Liver (tissue), 3 donors: ENCODE data around the gene AKR1B15.

Experiments
- ATF3 ChIP-seq: IDR thresholded peaks from 2 replicates; pipeline ENCODE4 v1.6.1; 2016; ENCODE audit warnings: antibody characterized with exemption
- CTCF ChIP-seq: fragments of 150-350 bp; IDR thresholded peaks from 2 replicates; pipeline ENCODE4 v1.5.1; 2017; ENCODE audit warnings: improper control_type of control experiment, low read depth, low read length; ENCODE audit not compliant: missing input control
- EGR1 ChIP-seq, 2 donors: IDR thresholded peaks; 2 replicates each; pipeline ENCODE4 v1.6.1; 2016 to 2018; ENCODE audit warnings: antibody characterized with exemption in 2 of 2, low read depth in 2 of 2
- FOXA1 ChIP-seq: IDR thresholded peaks from 2 replicates; pipeline ENCODE4 v1.6.1; 2016; ENCODE audit warnings: antibody characterized with exemption
- GABPA ChIP-seq, 2 donors: IDR thresholded peaks in 1 of 2; conservative IDR thresholded peaks in 1 of 2; 2 replicates each; pipeline ENCODE4 v1.6.1; 2016; ENCODE audit warnings: antibody characterized with exemption in 2 of 2, mild to moderate bottlenecking in 1 of 2, moderate library complexity in 1 of 2
- JUND ChIP-seq, 2 donors: IDR thresholded peaks; 2 replicates each; pipeline ENCODE4 v1.6.1; 2016; ENCODE audit warnings: antibody characterized with exemption in 2 of 2
- MAX ChIP-seq: IDR thresholded peaks from 2 replicates; pipeline ENCODE4 v1.6.1; 2016; ENCODE audit warnings: antibody characterized with exemption
- RAD21 ChIP-seq, 2 donors: IDR thresholded peaks; 2 replicates each; pipeline ENCODE4 v1.6.1; 2016; ENCODE audit warnings: antibody characterized with exemption in 2 of 2, mild to moderate bottlenecking in 2 of 2
- REST ChIP-seq: IDR thresholded peaks from 2 replicates; pipeline ENCODE4 v1.6.1; 2016; ENCODE audit warnings: antibody characterized with exemption, mild to moderate bottlenecking
- RXRA ChIP-seq, 2 donors: IDR thresholded peaks; 2 replicates each; pipeline ENCODE4 v1.6.1; 2017 to 2018; ENCODE audit warnings: antibody characterized with exemption in 2 of 2, mild to moderate bottlenecking in 1 of 2
- SP1 ChIP-seq: IDR thresholded peaks from 2 replicates; pipeline ENCODE4 v1.6.1; 2018; ENCODE audit warnings: antibody characterized with exemption, mild to moderate bottlenecking
- TAF1 ChIP-seq: conservative IDR thresholded peaks from 2 replicates; pipeline ENCODE4 v1.6.1; 2016; ENCODE audit warnings: antibody characterized with exemption, mild to moderate bottlenecking
- YY1 ChIP-seq: IDR thresholded peaks from 2 replicates; pipeline ENCODE4 v1.6.1; 2016; ENCODE audit warnings: antibody characterized with exemption, mild to moderate bottlenecking
- ZBTB33 ChIP-seq: IDR thresholded peaks from 2 replicates; pipeline ENCODE4 v1.6.1; 2016; ENCODE audit warnings: antibody characterized with exemption
- donor health status: healthy.
- donor health status: healthy.

- TF ChIP-seq REST = no peak
- TF ChIP-seq RXRA (IDR thresholded peaks at IDR 0.05) = no peak
- no peak for TF ChIP-seq JUND (IDR thresholded peaks at IDR 0.05)
- TF ChIP-seq CTCF = no peak
- TF ChIP-seq EGR1 (IDR thresholded peaks at IDR 0.05; ENCODE audit: low read depth in 2 of 2) = no peak
- no peak for TF ChIP-seq SP1
- TF ChIP-seq GABPA (IDR thresholded peaks at IDR 0.05 in 1 of 2, conservative IDR thresholded peaks at IDR 0.05 in 1 of 2) = no peak
- TF ChIP-seq YY1 = no peak
- TF ChIP-seq TAF1 = no peak
- no peak for TF ChIP-seq RAD21 (IDR thresholded peaks at IDR 0.05)
- TF ChIP-seq FOXA1 = no peak
- TF ChIP-seq ATF3 = no peak
- TF ChIP-seq MAX = no peak
- TF ChIP-seq ZBTB33 = no peak
Observed at GRCh38 chr7:134528749-134529148, 20.2 kb upstream of the AKR1B15 start.
